Stimulated activated CD4-positive, alpha-beta T cell treated with anti-CD3 and anti-CD28 coated beads, Interleukin-1b, Interleukin-23, amount 100 ng/mL, for 1 hour (primary cell): ENCODE results near the gene ITSN1.
"Not testable (repeated sequence)": the region's sequence is repeated elsewhere in the genome, so short reads cannot be mapped to it uniquely, and the experiment has no call there.

Experiments used
- DNase-seq, 2 donors: peaks; one replicate each; pipeline ENCODE4 v3.0.0-alpha.2; 2020; ENCODE audit warnings: low read depth in 2 of 2

The ITSN1 gene

GRCh38 chr21:33769057-33769456 lies 126.8 kb downstream of the ITSN1 start:
- no peak for DNase-seq

- no peak for DNase-seq
These were observed 128.2 kb downstream of the ITSN1 start for GRCh38 chr21:33770542-33770941.

- no peak for DNase-seq
These were observed 129.7 kb downstream of the ITSN1 start for GRCh38 chr21:33771976-33772375.

- DNase-seq, result no peak
These were observed 132.2 kb downstream of the ITSN1 start for GRCh38 chr21:33774551-33774950.

GRCh38 chr21:33775100-33775828 lies 133.0 kb downstream of the ITSN1 start:
- DNase-seq, result no peak

- no peak for DNase-seq
These were observed 138.3 kb downstream of the ITSN1 start for GRCh38 chr21:33780631-33781030.

GRCh38 chr21:33781121-33781520 lies 138.8 kb downstream of the ITSN1 start:
- no peak for DNase-seq

- no peak for DNase-seq
These were observed 141.1 kb downstream of the ITSN1 start for GRCh38 chr21:33783187-33783979.

GRCh38 chr21:33787431-33787830 lies 145.1 kb downstream of the ITSN1 start:
- no peak for DNase-seq

GRCh38 chr21:33788438-33788837 lies 146.1 kb downstream of the ITSN1 start:
- not testable (repeated sequence) for DNase-seq

- DNase-seq, result no peak
These were observed 147.4 kb downstream of the ITSN1 start for GRCh38 chr21:33789697-33790096.

- no peak for DNase-seq
These were observed 148.8 kb downstream of the ITSN1 start for GRCh38 chr21:33791073-33791472.

GRCh38 chr21:33794596-33794995 lies 152.3 kb downstream of the ITSN1 start:
- no peak for DNase-seq

GRCh38 chr21:33797565-33797964 lies 155.3 kb downstream of the ITSN1 start:
- no peak for DNase-seq

- no peak for DNase-seq
These were observed 157.2 kb downstream of the ITSN1 start for GRCh38 chr21:33799378-33800090.

GRCh38 chr21:33800753-33801423 lies 158.6 kb downstream of the ITSN1 start:
- no peak for DNase-seq

GRCh38 chr21:33801424-33802405 lies 159.4 kb downstream of the ITSN1 start:
- no peak for DNase-seq

- DNase-seq, result no peak
These were observed 160.2 kb downstream of the ITSN1 start for GRCh38 chr21:33802481-33802880.

GRCh38 chr21:33808715-33809367 lies 166.5 kb downstream of the ITSN1 start:
- no peak for DNase-seq

- no peak for DNase-seq
These were observed 168.5 kb downstream of the ITSN1 start for GRCh38 chr21:33810766-33811165.
